Measurements from ENCODE around the gene FAR1.

The FAR1 gene

DNA sequence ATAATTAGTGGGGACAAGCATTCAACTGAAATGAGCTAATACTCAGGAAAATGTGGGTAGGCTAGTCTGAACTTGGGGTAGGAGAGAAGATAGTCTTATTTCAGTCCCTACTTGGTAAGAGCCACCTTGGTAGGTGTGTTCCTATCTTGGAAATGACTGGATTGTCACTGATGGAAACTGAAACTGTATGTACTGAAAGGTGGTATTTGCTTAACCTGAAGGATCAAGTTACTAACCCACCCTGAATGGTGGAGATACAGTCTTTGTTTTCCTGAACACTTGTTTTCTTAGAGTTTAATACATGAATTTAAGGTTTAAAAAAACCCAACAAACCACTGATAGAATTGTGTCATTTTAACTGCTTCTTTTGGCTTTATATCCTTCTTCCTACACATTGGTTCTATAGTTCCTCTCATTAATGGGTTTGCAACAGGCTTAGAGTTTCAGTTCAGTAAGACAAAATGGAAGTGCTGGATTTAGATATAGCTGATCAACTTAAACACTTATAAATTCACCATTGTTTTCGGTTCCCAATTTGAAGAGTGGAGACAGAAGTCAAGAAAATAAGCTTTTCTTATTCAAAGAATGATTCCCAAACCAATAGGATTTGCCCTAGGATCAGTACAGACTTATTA, 4.2 kb downstream of the FAR1 start:
- no peak for DNase-seq

DNA sequence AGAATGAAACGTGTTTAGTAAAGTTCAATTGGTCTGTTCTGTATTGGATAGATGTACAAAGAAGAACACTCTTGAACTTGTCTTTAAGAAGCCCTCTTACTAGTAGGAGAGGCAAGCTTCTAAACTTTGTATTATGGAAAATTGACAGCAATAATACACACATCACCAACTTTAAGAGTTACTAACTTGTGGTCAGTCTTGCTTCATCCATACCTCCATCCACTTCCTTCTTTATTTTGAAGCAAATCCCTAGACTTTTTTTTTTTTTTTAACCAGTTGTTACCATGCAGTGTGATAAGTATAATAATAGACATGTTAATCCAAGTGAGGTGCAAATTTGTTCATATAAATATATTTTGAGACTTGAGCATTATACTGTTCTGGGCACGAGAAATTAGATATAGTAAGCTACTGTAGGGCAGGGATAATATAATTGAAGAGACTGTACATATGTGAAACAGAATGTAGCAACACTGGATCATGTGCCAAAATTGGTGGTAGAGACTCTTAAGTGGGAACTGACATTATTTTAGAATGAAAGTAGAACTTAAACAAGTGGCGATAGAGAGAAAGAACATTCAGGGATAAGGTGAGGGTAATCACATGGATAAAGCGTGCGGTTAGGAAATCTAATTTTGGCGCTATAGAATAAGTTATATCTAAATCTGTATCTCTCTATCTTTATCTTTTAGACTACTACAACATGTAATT, 6.5 kb downstream of the FAR1 start:
- DNase-seq: no peak

DNA sequence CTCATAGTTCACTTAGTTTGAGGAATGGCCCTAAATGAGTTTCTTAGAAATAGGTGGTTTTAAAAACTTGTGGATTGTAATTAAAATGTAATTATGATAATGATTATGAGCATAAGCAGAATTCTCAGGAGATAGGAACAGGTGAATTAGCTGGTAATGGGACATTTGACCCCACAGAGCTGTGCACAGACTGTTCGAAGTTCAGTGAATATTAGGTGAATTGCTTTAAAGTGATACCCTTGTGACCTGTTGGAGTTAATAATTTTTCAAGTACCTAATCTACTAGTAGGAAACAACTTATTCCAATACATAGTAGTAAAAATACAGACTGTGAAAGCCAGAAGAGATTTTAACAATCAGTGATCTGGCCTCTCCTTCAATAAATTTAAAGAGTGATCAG, 8.1 kb downstream of the FAR1 start:
- DNase-seq: no peak

DNA sequence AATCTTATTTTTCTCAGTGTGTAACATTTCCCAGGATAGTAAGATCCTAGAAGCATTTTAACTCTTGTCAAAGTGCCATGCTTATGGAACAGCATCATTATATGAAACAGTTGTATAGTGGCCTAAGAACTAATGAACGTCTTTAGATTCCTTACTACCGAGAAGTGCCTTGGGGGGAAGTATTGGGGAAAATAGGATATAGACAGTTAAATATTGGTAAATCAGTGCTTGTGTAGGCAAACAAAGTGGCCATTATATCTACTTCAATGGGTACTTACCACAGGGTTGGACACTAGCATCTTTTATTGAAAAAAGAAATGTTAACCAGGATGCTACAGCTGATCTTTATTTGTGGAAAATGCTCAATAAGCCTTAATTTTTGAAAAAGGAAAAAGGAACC, 11.3 kb downstream of the FAR1 start:
- no peak for DNase-seq

DNA sequence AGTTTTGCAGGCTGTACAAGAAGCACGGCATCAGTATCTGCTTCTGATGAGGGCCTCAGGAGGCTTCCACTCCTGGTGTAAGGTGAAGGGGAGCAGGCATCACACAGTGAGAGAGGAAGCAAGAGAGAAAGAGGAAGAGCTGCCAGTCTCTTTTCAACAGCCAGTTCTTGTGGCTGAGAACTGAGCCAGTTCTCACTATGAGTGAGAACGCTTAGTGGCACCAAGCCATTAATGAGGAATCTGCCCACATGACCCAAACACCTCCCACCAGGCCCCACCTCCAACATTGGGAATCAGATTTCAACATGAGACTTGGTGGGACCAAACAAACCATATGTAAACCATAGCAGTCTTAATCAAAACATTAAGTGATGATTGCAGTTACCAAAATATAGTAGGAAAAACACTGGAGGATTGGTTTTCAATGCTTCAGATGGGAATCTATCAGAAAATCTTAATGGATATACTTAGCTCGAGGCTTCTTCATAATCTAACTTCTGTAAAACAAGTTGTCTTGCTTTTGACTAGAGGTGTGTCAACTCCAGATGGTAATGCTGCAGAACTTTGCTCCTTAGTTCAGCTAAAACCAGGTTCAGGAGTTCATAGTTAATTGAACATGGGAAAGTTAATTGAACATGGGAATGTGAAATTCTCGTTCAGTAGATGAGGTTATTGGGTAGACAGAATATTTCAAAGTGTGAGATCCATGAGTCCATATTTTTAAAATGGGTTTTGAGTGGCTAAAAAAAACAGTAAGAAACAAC, 12.2 kb downstream of the FAR1 start:
- DNase-seq: no peak

DNA sequence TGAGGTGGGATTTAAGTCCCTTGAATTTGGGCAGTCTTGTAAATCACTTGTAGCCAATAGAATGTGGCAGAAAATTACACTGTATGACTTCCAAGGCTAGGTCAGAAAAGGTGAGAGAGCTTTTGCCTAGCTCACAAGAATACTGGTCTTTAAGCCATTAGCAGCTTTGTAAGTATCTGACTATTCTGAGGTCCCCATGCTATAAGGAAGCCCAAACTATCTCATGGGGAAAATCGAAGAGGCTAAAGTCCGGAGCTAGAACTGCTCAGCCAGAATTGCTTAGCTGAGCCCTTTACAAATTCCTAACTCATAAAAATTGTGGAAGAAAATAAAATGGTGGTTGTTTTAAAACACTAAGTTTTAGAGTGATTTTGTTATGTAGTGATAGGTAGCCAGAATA, 13.0 kb downstream of the FAR1 start:
- no peak for DNase-seq

DNA sequence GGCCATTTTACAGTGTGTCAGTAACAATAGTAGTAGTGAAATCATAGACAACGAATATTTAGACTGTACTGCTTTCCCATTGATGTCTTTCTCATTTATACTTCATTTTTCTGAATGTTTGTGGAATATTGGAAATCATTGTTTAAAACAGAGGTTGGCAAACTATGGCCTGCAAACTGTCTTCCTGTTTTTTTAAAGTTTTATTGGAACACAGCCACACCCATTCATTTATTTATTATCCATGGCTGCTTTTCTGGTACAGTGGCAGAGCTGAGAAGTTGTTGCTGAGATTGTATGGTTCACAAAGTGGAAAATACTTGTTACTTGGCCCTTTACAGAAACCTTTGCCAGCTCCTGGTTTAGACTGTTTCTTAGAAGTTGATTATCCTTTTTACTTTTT, 13.7 kb downstream of the FAR1 start:
- no peak for DNase-seq

DNA sequence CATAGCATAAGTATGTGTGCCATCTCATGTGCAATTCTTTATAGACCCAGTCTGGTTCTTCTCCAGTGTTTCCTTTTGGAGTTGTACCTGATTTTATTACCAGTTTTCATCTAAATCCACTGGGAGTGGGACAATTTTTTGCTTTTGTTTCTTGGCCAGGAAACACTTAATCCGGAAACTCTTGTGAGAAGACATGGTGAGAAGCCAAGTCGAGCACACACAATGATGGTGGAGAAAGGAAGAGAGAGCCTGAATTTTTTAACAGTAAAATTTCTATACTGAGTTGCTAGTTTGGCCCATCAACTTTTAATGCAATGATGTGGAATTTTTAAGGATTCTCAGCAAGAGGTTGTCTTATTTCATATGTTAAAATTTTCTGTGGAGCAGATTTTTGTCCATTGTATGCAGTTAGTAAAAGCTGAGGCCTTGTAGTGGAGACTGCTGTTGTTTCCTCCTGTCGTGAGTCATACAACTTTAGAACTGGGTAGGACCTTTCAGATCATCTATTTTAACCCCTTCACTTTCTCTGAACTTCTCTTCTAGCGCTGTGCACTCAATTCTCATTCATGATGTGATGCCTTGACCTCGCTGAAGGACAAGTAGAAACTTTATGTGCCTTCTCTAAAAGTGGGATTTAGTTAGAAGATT, 17.1 kb downstream of the FAR1 start:
- DNase-seq: no peak

DNA sequence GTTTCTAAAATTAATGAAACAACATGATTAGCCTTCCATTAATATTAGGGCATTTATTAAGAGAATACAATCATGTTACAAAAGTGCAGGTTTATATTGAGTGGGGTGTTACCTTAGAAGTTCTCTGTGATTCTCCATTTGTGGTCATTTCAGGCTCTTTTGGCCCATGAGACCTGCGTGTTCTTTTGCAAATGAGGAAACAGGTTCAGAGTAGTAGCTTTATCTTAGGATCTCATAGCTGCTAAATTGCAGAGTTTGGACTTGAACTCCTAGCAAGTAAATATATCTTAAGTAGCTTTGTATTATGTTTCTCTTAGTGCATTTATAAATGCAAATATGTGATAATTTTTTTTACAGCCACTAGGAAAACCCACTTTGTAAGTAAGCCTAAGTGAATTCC, 18.3 kb downstream of the FAR1 start:
- no peak for DNase-seq

DNA sequence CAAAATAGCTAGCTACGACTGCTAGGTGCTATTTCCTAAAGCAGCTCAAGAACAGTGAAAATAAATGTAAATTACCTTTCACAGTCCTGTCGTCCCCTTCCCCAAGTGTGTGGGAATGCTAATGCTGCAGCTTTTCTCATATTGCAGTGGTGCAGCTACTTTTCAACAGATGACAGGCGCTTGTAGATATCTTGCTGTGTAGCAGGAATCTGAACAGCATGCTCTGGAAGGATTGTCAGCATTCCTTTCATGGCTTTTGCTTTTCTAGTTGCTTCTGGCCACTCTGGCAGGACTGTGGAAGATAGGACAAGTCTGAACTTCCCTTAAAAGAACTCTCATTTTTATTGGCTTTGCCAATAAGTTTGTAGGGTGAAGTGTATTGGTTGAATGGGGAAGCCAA, 18.8 kb downstream of the FAR1 start:
- no peak for DNase-seq

DNA sequence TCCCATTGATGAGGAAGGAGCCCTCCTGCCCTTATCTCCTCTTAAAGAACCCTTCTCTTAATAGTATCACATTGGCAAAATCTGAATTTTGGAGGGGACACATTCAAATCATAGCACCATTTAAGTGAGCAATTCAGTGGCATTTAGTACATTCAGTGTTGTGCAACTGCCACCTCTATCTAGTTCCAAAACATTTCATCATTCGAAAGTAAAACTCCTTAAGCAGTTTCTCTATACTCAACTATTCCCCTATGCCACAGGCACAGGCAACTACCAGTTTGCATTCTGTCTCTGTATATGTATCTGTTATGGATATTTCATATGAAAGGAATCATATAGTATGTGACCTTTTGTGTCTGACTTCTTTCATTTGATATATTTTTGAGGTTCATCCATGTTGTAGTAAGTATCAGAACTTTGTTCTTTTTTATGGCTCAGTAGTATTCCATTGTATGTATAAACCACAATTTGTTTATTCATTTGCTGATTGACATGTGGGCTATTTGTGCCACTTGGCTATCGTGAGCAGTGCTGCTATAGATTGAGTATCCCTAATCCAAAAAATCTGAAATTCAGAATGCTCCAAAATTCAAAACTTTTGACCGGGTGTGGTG, 22.9 kb downstream of the FAR1 start:
- no peak for DNase-seq

DNA sequence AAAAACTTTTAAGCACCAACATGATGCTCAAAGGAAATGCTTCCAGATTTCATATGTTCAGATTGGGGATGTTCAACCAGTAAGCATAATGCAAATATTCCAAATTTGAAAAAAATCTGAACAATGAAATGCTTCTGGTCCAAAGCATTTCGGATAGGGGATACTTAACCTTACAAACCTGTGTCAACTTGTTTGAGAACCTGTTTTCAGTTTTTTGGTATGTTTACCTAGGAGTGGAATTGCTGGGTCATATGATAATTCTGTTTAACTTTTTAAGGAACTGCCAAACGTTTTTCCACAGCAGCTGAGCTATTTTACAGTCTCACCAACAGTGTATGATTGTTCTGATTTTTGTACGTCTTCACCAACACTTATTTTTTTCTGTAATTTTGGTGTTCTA, 23.7 kb downstream of the FAR1 start:
- DNase-seq: no peak

DNA sequence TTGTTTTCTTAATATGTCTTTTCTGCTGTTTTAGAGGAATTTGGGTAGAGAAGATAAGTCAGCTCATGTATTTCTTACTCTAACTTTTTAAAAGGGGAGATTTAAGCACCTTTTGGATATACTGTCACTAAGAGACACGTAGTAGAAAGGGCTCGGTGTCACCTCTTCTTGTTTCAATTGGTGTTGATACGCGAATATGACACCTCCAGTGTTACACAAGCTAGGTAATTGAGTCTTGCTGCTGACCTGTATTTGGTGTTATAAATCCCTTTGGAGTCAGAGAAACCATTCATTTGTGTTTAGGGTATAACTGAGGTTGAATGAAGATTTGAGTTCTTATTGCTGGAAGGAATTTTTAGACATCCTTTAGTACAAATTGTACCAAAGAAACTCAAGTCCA, 25.6 kb downstream of the FAR1 start:
- no peak for DNase-seq

DNA sequence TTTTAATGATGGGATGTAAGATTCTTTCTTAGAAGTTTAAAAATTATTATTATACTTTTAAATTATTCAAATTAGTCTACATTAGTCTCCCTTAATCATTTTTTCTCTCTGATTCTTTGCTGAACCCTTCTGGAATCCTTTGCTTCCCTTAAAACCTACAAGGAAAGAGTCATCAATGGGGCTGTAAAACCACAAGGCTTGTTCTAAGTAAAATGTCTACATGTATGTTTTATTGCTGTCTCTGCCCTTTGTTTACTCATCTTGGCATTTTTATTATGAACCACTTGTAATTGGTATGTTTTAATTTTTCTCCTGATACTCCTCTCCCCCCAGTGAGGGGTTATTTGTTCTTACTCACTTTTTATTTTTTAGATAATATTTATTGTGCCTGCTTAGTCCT, 27.4 kb downstream of the FAR1 start:
- no peak for DNase-seq

DNA sequence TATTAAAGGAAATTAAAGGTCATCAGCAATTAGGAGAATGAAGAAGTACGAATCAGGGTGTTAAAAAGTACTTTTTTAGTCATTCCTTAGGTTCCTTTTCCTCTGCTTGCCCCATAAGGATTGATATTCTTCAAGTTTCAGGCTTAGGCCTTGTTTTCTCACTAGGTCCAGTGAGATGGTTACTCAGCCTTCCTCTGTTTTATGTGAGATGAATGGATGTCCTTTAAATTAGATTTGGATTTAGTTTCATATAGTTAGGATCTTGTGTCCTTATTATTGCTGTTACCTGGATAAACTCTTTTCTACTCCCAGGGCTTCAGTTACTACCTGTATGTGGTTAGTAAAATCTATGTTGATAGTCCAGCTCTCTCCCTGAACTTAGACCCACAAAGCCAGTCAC, 29.2 kb downstream of the FAR1 start:
- no peak for DNase-seq

DNA sequence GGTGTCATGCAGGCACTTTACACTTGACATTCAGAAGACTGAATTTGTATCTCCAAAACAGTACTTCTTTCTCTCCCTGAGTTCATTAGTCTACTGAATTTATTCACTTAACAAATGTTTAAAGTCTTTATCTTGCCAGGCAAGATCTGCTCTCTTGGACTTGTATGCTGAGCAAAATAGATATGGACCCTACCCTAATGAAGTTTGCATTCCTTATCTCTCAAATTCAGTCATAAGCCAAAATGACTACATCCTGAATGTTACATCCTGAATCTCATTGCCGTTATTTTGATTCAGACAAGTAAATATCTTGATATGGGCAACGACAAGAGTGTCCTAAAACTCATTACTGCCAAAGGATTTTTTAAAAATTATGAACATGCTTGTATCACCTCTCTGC, 29.7 kb downstream of the FAR1 start:
- DNase-seq: no peak

DNA sequence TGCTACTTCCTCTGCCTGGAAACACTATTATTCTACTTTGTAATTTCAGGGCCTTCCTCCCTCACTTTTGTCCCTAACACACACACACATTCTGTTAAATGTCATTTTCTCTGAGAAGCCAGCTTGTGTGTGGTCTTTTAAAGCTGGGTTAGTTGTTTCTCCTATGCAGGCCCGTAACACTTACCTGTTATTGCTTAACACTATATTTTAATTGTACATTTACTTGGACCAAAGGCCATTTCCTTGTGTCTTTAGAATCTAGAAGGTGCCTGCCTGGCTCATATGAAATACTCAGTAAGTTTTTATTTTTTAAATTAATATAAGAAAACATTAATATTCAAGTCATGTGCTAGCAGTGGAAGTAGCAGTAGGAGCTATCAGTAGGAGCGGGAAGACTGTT, 30.6 kb downstream of the FAR1 start:
- DNase-seq: no peak

DNA sequence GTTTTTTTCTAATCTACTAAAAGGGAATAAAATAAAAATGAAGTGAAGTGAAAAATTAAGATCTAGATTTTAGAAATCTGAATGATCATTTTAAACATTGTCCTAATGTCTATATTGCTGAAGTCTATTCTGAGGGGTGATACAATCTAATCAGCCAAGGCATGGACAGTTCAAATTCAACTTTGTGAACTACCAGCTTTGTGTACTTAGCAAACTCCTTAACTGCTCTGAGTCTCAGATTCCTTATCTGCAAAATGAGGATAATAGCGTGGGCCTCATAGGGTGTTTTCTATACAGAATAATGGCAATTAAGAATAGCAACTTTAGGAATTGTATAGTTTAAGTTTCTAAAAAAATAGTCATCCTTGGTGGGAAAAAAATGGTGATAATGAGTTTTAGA, 31.4 kb downstream of the FAR1 start:
- DNase-seq: no peak

DNA sequence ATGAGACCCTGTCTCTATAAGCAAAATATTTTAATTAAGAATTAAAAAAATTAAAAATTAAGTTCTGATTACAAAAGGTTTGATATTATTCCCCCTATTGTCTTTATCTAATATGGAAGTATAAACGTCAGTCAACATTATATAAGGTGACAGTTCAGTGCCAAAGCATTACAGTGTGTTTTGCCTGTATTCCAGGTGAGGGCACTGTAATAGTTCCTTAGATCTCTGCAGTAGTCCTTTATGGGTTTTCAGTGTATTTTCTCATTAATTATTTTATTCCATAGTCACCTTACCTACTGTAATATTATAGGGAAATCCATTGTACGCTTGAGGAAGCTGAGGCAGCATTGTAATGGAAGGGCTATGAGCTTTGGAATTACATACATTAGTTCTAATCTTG, 33.0 kb downstream of the FAR1 start:
- DNase-seq: no peak

DNA sequence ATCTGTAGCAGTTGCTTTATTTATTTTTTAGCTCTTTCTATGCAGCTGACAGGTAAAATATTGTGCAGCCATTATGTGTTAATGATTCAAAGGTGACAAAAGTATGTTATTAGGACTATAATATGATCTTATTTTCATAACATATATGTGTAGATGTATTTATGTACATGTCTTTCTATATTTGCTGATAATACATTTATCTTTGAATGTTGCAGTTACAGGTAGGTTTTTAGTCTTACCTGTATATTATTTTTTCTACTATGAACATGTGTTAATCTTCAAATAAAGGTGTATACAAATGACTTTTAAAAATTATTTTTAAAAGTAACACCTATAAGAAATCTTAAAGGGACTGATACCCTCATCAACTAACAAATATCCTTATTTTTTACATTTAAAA, 33.6 kb downstream of the FAR1 start:
- DNase-seq: no peak

DNA sequence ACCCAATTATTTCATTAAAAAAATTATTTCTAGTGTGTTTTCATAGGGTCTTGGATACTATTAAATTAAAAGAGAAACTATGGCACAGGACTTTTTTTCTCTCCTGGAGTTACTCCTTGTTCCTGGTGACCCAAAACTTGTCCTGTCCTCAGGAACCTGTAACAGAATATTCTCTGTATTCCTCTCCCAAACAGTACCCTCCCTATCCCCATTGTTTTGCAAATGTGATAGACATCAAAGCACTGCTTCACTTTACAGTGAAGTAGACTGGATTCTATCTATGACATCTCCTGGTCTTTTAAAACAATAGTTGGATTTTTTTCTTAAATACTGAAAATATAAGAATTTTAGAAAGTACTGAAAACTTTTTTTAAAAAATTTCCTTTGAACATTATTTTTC, 37.2 kb downstream of the FAR1 start:
- no peak for DNase-seq

DNA sequence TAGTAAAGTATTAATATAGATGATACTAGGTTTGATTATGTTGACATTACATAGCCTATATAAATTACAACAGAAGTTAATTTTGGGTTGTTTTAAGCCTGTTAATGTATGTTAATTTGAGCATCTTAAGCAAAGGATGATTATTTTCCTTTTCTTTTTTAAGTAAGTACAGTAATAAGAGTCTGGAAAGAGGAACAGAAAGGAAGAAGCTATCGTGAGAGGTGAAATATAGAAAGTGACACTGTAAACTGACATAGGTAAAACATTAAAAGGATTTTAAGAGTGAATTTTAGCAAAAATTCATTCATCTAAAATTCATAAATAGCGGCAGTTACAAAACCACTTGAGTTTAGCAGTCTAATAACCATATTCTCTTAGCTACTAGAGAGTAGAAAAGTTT, 45.5 kb downstream of the FAR1 start:
- no peak for DNase-seq

DNA sequence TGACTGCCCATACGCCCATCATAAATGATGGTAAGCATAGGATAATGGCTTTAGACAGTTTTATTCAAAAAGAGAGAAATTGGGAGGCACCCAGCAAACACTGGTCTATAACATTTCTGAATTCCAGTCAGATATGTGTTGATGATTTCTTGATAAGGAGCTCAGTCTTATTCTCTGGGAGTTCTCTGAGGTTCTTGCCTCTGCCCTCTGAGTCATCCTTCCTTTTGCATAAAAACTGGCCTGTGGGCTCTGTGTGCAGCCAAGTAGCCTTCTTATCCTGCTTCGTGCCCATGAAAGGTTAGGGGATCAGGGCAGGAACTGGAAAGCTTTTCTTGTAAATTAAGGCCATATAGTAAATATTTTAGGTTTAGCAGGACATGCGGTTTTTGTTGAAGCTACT, 48.9 kb downstream of the FAR1 start:
- no peak for DNase-seq

DNA sequence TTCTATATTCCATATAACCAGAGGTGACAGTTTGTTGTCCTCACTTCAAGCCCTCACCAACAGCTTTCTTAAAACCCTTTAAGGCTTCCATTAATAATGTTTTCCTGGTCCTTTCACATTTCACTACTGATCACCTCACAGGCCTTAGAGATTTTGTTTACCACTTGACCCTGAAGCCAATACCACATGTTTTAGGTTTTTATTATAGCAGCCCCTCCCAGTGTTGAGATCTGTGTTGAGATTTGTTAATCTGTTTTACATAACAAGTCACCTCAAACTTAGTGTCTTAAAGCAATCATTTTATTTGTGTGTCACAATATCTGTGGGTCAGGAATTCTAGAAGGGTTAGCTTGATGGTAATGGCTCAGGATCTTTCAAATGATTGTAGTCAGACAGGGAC, 49.9 kb downstream of the FAR1 start:
- no peak for DNase-seq
